NCI-H1417 (cell line): ENCODE measurements around the gene SBF2.
"Not testable (repeated sequence)": the region's sequence is repeated elsewhere in the genome, so short reads cannot be mapped to it uniquely, and the experiment has no call there.

Experiments used
- DNase-seq, 3 experiments: peaks; one replicate each; lab custom pipeline; 2025; lab: John Stamatoyannopoulos, UW

Gene SBF2

DNA sequence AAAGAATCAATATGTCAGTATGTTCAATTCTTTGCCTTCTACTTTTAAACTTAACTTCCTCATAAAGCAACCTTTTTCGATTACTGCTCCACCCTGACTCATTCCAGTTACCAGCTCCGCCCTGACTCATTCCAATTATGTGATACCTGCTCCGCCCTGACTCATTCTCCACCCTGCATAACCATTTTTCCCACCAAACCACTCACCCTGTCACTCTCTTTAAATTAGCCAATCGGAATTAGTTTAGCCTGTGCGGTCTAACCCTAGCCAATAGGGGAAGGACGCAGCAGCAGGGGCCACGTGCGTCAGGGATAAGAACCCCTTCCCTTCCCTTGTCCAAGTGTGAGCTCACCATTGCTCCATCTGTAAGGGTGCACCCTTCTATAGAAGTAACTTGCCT lies 393.8 kb downstream of the SBF2 start:
- not testable (repeated sequence) for DNase-seq

GRCh38 chr11:9899676-9900075 lies 394.3 kb downstream of the SBF2 start:
- no peak for DNase-seq

DNA sequence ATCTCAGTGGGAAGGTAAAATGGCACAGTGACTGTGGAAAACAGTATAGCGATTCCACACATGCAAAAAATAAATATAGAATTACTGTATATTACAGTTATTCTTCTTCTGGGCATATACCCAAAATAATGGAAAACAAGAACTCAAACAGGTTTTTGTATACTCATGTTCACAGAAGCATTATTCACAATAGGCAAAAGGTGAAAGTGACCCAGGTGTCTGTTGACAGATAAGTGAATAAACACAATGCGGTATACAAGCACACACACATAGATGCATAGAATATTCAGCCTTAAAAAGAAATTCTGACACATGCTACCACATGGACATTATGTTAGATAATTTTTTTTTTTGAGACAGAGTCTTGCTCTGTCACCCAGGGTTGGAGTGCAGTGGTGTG lies 397.1 kb downstream of the SBF2 start:
- no peak for DNase-seq

DNA sequence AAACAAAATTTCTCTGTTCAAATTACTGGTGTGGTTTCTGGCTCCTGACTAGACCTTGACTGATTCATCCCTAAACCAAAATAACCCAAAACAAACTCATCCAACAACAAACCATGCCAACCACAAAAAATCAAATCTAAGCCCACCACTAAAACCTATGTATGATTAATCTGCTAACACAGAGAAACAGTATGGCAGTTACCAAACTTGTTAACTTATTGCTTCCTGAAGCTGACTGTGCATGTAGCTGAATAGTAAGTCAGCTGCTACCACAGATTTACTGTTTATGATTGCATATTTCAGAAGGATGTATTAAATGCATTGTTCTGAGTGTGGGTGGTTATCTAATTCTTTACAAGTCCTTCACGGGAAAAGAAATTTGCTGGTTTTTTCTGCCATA lies 399.0 kb downstream of the SBF2 start:
- DNase-seq = no peak

DNA sequence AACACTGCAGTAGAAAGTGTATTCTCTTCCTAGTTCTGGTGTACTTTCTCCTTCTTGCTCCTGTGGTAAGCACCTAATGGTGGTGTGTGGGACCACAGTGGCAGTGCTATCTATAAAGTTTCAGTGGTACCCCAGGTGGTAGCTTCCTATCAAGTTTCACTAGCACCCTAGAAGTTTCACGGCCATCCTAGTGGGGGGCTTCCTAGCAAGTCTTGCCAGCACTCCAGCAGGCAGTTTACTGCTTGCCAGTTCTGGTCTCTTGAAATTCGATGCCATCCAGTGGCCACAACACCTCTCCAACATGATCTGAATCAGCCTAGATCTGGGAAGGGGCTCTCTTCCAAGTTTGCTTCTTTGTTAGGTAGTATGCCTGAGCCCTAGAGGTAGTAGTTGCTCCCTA lies 400.5 kb downstream of the SBF2 start:
- no peak for DNase-seq

DNA sequence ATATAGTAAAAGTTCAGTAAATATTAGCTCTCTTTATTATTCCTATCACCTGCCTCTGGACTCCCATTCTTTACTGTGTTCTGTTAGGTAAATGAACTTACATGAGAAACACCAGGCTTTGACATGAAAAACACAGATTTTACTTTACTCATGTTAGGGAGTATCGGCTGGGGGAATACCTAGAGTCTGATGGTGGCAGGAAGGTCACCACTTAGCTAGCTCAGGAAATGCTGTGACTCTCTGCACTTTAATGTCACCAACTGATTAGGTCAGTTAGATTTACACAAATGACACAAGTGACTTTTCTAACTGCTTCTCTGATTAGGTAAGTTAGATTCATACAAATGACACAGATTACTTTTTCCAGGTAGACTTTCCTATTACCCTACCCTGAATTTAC lies 405.1 kb downstream of the SBF2 start:
- no peak for DNase-seq

DNA sequence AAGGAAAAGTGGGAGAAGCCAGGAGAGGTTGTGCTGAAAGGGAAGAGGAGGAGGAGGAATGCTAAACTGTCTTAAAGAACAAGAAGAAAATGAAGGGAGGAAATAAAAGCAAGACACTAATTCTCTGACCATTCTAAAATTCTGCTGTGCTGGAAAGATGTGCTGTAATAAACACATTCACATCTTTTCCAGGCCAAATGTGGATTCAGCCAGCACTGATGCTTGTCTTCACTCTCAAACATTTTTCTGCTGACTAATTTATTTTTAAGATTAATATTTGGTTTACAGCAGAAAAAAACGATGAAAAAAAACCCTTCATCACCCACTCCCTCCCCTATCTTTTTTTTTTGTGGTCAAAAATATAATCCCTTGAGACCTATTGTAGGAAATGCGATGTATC lies 406.5 kb downstream of the SBF2 start:
- DNase-seq = no peak

GRCh38 chr11:9886595-9886994 lies 407.4 kb downstream of the SBF2 start:
- no peak for DNase-seq

DNA sequence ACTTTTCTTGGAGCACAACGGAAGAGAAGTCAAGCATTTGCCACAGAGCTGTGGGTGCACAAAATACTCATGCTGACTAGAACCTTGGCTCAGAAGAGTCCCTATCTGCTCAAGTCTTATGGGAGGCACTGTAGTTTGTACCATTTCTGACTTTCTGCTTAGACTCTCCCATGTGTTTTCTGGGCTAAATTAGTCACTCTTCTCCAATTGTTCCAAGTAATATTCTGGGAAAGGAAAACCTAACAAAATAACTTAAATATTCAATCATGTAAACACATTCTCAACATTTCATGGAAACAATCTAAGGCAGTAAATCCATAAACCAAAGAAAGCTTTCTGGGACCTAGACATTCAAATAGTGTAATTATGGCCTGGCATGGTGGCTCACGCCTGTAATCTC lies 409.4 kb downstream of the SBF2 start:
- DNase-seq = no peak

DNA sequence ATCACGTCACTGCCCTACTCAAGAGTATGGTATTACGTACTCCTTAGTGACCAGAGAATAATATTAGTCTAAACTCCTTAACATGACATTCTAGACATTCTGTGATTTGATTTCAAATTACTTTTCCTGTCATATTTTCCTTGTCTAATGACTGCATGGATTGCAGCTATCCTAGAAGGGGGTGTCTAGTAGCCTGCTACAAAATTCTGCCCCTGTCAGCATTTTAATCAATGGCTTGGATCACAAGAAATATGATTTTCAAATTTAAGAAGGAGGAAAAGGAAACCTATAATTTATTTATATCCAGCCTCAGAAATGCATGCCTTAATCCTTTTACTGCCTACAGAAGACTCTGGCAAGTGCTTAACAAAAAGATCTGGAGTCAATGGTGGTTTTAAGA lies 413.4 kb downstream of the SBF2 start:
- DNase-seq = no peak

DNA sequence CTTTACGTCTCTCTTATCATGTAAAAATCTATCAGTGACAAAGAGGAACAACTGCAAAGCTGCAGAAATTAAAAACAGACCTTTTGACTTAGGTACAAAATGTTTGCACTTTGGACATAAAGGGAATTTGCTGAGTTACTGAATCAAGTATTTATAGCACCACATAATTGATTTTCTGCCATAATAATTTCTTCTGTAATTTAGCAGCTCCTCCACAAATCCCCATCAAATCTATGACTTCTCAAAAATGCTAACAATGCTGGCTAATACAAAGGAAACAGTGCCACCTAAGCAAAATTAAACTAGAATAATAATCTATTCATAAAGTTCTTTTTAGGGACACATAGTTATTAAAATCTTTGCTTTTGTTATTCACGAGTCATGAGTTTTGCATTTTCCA lies 415.1 kb downstream of the SBF2 start:
- no peak for DNase-seq

DNA sequence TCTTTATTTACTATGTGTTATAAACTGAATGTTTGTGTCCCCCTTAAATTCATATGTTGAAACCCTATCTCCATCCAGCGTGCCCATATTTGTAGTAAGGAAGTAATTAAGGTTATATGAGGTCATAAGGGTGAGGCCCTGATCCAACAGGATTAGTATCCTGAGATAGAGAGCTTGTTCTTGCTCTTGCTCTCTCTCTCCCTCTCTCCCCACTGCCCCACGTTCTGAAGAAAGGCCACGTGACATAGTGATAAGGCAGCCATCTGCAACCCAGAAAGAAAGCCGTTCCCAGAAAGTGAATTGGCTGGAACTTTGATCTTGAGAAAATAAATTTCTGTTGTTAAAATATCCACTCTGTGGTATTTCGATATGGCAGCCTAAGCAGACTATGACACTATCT lies 417.7 kb downstream of the SBF2 start:
- no peak for DNase-seq

DNA sequence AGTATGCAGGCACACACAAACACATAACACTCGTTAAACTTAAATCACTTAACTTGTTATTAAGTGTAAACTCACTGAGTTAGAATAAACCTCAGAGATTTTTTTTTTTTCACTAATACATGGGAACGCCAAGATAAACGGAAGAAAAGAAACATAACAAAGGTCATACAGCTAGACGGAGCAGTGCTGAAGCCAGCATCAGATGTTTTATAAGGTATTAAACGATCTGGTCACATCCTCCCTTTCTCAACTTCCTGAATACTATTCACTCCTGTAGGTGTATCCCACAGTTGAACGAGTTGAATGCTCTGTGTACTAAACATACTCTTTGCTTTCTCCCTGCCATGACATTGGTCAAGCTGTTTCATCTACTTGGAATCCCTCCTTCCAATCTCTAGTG lies 418.2 kb downstream of the SBF2 start:
- DNase-seq = no peak

DNA sequence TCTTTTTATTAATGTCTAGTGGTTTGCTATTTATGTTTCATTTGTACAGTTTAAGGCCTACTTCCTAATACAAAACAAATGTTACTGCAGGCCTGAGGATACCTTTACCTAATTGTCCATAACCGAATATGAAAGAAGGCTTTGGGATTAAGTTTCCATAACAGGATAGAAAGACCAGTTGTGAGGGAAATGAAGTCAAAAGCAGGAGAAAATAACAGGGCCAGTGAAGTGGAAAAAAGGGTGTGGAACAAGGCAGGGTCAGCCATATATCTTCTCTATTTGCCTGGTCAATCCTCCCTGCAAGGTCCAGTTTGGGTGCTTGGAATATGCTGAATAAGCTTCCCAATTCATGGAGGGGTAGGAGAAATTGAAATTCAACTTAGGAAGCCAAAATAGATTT lies 418.6 kb downstream of the SBF2 start:
- DNase-seq = no peak

- no peak for DNase-seq
Measured at GRCh38 chr11:9874466-9874865, 419.6 kb downstream of the SBF2 start.

DNA sequence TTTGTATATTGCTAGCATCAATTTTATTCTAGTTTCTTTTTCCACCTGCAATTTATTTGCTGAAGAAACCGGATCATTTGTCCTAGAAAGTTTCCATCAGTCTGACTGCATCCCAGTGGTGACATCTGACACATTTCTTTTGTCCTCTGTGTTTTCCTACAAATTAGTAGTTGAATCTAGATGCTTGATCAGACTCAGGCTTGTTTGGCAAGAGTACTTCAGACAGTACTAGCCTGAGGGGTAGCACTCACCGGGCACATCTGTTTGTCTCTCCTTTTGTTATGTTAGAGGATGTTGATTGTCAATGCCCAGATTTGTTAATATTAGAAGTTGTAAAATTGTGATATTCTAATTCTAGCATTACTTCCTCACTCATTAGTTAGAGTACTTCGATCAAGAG lies 425.4 kb downstream of the SBF2 start:
- DNase-seq = peak in 2 of 3 experiments; percentile 53 to 82

DNA sequence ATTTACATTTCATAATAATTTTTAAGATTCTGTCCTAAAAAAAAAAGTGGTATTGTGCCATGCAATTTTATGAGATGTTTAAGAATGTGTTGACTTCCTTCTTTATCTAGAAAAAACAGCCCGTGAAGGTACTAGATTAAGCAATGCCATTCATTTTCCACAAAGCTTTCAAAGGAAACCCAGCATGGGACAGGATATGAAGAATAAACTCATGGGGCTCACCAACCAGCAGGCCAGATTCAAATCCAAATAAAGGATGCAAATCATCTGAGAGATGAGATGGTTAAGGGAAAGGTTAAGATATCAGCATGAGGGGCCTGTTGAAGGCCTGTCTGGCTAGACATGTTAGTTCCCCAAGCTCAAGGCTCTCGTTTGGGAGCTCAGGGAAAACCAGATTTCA lies 431.0 kb downstream of the SBF2 start:
- no peak for DNase-seq

GRCh38 chr11:9861860-9862725 lies 431.9 kb downstream of the SBF2 start:
- DNase-seq = peak; percentile 22 to 67 (median 62)

DNA sequence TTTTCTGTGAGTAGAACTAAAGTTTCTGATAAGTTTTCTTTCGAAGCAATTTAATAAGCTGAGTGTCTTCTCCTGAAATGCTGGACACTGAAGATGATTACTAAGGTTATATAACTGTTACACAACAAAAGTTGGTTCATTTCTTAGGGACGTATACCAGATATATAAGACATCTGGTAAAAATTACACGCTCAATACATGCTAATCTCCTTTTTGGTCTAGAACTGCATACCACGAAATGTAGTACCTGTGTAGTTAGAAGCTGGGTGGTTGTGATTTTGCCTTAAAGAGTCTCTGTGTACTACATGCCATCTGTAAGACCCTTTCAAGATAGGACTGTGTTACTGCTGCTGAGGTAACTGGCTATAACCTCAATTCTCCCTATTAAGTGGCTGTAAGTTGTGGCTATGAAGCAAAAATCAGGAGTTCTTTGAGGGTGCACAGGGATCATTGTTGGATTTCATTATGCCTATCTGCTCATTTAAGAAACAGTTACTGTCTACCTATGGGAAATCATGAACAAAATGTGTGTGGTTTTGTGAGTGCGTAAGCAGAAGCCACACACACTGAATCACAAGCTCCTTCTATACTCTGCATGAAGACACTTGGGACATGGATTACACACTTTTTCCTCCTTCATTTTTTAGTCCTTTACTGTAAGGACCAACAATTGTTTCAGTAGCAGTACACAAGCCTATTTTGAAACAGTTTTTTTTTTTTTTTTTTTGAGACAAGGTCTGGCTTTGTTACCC lies 434.3 kb downstream of the SBF2 start:
- no peak for DNase-seq

DNA sequence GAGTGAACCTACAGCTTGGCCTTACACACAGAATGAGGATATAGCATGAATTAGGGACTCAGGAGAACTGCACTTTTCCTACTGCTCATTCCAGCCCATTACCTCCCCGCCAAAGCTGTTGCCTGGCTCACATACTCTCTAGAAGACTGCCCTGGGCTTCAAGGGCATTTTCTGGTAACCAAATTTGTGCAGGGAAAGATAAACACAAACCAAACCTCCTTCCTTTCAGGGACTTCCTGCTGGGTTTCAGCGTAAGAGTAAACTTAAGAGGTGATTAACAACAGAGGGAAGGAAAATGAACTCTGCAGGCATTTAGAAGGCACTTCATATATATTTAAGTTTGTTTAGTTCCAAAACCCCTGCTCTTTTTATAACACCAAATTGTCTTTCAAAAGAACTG lies 435.2 kb downstream of the SBF2 start:
- DNase-seq = peak in 2 of 3 experiments; percentile 4 to 58

DNA sequence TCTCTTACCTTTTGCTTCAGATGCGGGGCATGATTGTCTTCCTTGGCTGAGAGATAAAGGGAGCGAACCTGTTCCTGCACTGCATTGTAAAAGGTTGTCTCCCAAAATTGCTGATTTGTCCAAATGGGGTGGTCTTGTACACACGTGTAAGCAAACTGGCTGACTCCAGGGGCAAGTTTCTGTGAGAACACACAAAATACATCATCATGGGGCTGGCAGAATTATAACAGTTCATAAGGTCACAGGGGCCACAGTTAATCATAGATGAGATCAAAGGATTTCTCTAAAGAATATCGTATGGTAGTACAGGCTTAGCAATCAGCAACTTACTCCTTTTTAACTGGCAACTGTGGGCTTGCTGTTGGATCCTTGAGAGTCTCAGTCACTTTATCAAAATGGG lies 435.8 kb downstream of the SBF2 start:
- no peak for DNase-seq

DNA sequence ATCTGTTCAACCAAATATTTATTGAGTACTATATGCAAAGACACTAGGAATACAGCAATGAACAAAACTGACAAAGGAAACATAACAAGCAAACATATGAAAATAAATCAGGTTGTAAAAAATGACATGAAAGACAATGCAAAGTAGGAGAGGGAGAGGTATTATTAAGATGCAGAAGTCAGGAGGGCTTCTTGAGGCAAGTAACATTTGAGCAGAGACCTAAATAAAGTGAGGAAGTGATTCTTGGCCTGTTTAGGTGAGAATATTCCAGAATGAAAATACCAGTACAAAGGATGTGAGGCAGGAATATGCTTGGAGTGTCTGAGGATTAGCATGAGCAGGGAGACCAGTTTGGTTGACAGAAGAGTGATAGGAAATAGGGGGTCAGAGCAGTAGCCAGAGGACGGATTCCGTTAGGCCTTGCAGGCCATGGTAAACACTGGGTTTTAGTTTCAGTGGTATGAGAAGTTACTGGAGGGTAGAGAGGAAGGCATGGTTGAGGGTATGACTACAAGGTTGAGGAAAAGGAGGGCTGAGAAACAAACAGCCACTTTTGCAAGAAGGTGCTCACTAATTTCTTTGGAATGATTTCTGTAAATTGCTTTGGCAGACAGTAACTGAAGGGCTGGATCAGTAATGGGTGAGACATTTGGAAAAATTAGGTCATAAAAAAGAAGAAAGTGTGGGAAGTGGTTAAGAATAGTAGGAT lies 438.3 kb downstream of the SBF2 start:
- DNase-seq = no peak
